Stimulated activated CD4-positive, alpha-beta T cell treated with anti-CD3 and anti-CD28 coated beads, Interleukin-15, amount 100 ng/mL, for 1 hour (primary cell): ENCODE data around the gene DDC.

Source experiments
- DNase-seq, 2 donors: peaks; one replicate each; pipeline ENCODE4 v3.0.0-alpha.2; 2020; ENCODE audit warnings: low read depth in 1 of 2, low spot score in 1 of 2

DDC gene

DNA sequence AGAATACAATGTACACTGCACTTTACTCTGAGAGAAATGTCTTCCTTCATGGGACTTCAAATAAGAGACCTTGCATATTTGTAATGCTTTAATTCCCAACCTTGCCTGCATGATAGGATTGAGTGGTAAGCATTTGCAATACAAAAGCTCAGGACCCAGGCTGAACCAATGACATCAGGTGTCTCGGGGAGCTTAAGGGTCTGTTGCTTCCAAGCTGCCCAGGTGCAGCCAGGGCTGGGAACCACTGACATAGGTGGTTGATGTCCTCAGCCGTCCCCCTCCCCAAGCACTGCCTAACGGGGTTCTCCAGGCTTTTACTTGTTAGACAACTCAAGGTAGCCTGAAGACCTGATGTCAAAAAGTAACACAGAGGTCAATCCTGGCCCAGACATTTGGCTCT lies 144.2 kb downstream of the DDC start:
- no peak for DNase-seq

DNA sequence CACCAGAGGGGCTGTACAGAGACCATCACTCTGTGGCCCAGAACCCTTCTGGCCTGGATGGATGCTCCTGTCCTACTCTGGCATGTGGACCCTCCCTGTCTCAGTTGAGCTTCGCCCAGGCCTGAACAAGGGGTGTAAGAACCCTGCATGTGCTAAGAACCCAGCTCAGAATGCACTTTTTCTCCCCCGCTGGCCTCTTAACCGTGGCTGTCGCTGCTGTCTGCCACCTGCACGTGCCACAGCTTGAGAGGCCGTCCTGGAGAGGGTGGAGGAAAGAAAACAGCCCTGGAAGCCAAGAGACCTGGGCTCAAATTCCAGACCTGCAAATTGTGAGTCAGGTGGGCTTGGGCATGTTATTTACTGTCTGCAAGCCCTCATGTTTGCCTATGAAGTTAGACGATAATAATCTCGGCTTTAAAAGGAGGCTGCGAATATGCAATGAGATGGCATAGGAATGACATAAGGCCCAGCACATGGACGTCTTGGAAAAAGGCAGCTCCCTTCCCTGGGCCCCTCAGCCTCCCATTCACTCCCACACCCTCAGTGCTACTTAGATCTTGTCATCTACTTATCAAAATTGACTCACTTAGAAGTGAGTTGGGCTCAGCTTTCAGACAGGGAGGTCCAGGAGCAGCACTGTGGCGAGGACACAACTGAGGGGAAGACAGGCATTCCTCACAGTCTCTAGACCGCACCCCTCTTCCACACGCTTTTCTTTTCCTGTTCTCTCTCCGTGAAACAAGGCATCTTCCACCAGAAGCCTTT lies 146.5 kb downstream of the DDC start:
- no peak for DNase-seq

DNA sequence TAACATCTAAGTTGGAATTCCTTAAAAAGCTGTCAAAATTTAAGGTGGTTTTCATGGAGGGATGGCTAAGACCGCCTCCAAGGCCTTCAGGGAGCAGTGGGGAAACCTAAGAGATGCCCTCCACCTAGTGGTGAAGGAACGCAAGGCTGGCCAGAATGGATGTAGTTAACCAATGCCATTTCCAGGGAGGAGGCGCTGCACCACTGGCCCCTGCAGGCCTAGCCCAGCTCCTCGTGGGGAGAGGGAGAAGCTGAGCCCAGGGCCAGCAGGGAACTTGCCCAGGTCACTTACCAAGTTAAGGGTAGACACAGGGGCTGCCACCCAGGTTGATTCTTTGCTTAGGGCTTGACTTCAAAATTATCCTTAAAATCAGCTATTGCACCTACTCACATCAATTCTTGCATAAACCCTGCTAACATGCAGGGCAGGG lies 147.1 kb downstream of the DDC start:
- peak; percentile 40 to 49 for DNase-seq

DNA sequence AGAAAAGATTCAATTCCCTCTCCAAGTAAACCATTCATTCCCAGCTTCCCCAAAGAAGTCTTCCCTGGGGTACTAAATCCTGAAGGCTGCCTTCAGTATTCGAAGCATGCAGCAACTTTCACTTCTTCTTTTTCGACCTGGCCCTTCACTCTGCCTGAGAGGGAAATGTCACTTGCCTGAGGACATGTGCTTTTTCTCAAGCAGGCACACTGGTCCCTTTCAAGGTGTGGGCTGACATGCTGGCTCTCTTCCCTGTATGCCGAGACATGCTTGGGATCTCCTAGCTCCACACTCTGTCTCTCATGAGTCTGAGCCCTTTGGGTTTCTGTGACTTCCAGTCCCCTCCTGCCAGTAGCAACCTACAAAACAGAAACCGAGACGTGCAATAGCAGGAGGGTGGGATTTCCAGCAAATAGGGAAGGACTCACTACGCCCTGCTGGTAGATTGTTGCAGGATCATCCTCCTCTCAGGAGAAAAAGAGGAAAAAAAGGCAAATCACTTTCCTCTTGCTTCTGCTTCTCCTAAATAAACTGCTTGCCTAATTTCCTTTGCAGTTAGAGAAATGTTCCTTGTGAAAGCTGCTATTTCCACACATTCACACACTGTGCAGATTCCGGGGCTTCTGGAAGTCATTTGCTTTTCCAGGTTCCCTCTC lies 148.6 kb downstream of the DDC start:
- no peak for DNase-seq

DNA sequence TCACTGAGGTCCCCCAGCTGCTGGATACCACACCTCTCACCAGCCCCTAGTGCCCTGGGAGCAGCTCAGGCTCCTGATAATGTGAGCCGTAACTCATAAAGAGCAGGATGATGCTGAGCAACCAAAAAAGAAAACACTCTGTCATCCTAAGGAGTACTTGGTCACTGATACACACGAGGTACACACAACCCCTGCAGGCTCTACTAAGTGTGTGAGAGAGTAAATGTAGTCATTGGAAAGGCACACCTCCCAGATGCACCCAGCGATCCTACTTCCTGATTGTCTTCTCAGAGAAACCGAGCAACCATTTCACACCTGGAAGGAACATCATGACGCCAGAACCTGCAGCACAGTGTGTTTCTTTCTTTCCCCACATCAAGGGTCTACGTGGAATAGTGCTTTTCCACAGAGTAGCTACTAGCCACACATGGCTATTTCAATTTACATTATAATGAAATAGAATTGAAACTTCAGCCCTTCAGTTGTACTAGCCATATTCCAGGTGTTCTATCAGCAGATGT lies 149.3 kb downstream of the DDC start:
- DNase-seq = no peak

DNA sequence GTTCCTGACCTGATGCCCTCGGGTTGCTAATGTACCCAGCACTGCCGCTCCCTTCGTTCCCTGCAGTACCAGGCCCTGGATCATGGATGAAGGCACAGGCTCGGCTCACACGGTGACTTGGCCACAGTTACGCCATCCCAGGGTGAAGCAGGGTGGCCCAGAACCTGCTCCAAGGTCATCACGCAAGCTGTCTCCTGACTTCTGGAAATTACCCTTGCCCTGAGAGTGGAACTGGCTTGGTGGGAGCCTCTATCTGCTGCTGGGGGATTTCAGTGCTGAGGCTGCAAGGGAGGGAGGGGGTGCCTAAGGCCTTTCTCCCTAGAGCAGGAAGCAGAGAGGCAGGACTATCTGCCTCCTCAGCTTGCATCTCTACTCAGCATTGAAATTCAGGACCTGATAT lies 151.6 kb downstream of the DDC start:
- no peak for DNase-seq

DNA sequence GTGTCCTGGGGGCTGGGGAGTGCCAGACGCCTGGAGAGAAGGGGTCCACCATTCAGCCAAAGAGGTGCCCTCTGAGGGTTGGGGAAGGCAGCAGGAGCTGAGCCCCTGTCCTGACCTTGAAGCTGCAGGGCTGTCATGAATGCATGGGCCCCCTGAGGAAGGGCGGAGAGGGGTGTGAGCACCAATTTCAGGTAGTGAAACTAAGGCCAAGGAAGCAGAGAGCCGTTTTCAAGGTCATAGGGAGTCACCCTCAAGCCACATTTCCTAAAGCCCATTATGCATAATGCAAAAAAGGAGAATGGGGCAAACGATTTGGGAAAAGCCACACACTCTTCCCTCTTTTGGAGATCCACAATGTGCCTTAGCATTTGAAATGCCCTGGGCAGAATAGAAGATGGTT lies 152.2 kb downstream of the DDC start:
- DNase-seq = no peak

DNA sequence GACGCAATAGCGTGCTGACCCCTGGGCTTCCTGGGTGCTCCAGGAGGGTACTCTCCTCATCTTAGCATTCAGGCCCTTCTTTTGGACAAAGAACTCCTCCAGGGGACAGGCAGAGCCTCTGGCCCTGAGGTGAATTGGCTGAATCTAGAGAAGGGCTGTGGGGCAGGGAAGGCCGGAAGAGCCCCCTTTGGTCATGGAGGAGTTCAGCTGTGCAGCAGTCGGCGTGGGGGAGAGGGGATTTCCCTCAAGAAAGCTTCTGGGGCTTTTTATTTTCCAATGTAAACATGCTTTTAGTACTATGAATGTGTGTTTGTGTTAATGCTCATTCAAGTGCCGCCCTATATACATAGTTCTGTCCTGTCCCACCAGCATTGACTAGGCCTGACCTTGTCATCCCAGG lies 153.9 kb downstream of the DDC start:
- no peak for DNase-seq

DNA sequence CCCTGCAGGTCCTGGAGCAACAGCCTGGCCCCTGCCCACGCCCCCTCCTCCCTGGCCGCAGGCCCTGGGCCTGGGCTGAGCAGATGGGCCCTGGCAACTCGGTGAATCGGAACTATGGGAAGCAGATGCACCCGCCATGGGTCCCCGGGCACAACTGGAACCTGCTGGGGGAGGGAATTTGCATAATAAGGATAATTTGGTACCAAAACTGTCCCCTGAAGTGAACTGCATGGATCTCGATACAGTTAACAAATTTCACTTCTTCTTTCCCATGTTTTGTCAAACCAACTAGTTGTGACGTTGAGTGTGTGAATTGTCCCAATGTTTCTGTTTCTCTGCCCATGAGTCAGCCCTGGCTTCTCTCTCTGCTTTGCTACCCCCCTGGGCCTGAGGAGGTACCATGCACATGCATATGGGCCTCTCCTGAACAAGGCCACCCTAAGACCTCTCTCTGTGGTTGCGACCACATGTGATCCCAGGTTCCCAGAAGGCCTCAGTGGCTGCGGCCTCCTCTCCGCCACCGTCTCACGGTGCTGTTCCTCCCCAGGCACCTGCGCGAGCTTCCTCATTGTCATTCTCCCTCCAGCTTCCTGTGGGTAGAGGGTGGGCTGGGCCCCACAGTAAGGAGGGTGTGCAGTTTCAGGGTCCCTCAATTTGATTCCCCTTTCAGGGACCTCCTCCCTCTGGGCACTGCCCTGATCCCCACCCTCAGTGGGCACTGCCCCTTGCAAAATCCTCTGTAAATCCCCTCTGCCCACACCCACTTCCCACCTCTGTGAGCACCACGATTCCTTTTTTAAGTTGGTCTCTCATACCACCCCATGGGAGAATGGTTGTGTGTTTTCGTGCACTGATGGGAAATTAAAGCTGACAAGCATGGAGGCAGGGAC lies 155.1 kb downstream of the DDC start:
- DNase-seq = no peak
